A549 treated with dexamethasone at 1 μM for 4 hours (cell line): ENCODE measurements around the gene ENTPD1. TPM values are rescaled to one million over a fixed set of nuclear protein-coding genes. Genes with fewer than 3 reads are reported as not detected.

Source experiments
- total RNA-seq: library from RNA; stranded (reverse); fragments of 200-300 nt; extraction: Qiagen RNA extraction; gene quantifications from 5 replicates; pipeline ENCODE4 v1.2.3, GENCODE V29; 2022

Gene ENTPD1, protein sequence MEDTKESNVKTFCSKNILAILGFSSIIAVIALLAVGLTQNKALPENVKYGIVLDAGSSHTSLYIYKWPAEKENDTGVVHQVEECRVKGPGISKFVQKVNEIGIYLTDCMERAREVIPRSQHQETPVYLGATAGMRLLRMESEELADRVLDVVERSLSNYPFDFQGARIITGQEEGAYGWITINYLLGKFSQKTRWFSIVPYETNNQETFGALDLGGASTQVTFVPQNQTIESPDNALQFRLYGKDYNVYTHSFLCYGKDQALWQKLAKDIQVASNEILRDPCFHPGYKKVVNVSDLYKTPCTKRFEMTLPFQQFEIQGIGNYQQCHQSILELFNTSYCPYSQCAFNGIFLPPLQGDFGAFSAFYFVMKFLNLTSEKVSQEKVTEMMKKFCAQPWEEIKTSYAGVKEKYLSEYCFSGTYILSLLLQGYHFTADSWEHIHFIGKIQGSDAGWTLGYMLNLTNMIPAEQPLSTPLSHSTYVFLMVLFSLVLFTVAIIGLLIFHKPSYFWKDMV
- 0.06 to 0.20 TPM (median 0.15 TPM) in 4 of 5 replicates, not detected in the other for total RNA-seq

DNA sequence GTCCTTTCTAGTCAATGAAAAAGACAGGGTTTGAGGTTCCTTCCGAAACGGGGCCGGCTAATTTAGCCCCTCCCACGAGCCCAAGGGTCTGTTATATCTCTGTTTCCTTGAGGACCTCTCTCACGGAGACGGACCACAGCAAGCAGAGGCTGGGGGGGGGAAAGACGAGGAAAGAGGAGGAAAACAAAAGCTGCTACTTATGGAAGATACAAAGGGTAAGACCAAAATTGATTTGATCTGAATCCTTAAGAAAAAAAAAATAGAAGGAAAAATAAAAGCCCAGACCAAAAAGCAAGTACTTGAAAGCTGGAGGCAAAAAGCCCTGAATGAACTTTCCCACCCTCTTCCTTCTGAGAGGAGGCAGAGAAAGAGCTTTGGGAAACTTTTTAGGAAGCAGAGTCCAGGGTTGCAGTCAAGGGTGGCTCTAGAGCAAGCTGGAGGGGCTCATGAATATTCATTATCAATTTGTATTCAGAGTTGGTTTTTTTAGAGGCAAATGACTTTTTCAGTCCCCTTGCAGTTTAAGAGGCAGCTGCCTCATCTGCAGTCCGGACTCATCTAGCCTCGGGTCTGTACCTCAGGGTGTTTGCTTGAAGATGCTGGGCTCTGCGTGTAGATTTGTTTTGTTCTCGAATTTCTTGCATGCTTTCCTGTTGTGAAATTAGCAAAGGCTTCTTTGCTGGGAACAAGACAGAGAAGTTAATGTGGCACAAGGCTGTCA, at the start of gene ENTPD1:
Gene ENTPD1 (plus strand): TSS at position 123 of the 721 bp plus-strand sequence. CDS start 77 bp downstream, at position 200.

DNA sequence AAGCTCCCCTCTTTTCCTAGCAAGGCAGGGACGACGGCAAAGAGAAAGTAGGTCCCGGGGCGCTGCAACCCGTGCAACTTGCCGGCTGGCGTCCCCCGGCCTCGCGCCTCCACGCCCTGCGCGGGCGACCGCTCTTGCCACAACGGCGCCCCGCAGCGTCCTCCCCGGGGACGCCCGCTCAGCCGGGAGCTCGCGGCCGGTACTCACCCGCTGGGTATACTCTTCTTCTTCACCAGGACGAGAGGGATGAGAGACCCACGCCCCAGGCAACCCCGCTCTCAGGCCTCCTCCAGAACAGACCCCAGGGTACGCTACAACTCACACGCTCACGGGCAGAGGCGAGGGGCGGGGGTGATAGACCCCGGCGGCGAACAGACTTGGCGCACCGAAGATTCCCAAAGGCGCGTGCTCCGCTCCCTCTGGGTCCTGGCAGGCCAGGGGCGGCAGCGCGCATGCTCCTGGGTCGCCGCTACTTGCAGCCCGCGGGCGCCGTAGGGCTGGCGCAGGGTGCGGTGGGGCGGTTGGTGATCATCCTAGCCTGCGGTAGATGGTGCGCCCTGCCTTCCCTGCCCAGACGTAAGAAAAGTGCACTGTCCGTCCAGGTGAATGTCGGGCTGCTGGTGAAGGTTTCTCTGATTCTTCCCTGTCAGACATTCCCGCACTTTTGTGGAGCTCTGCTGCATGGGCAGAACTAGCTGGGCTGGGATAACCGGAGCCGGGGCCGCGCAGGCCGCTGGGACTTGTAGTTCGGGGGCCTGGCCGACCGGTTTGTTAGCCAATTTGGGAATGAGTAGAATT, 151.7 kb downstream of the ENTPD1 start, which contains the start of gene CC2D2B:
Gene CC2D2B (plus strand): TSS at position 520 of the 798 bp plus-strand sequence. CDS start 3,349 bp downstream, outside the sequence.

Other genes starting within 250 kb of the ENTPD1 start
- 0.38 to 0.84 TPM (median 0.66 TPM) in 5 replicates for gene SORBS1, start 194.8 kb upstream of the ENTPD1 start, total RNA-seq
- gene ALDH18A1, start 99.5 kb upstream of the ENTPD1 start, total RNA-seq = 48.0 to 52.9 TPM (median 51.4 TPM) in 5 replicates
- gene TCTN3, start 62.2 kb upstream of the ENTPD1 start, total RNA-seq = 38.7 to 47.6 TPM (median 43.1 TPM) in 5 replicates
- gene CC2D2B, start 151.8 kb downstream of the ENTPD1 start, total RNA-seq = 0.14 to 0.46 TPM (median 0.40 TPM) in 4 of 5 replicates, not detected in the other